Measurements from ENCODE around the gene TMEM220. TPM values are rescaled to one million over a fixed set of nuclear protein-coding genes. Genes with fewer than 3 reads are reported as not detected.
"Not testable (repeated sequence)": the region's sequence is repeated elsewhere in the genome, so short reads cannot be mapped to it uniquely, and the experiment has no call there.

The TMEM220 gene
- total and polyA plus RNA-seq, 9 of the 15 experiments (the other 6 are each of a cell fraction or from before 2014, with no cell fraction given), result not detected

GRCh38 chr17:10731408-10731879, 1.6 kb upstream of the TMEM220 start (continued):
- TF ChIP-seq ZNF318 (IDR thresholded peaks at IDR 0.05; ENCODE audit: borderline replicate concordance in 1 of 2, low read depth in 1 of 2) (no peak), ZFPM2 (CRISPR knock-in tag; IDR thresholded peaks at IDR 0.05) (no peak), POLR2G (IDR thresholded peaks at IDR 0.05; ENCODE audit: low read depth, low read length) (no peak), NR4A1 (CRISPR knock-in tag; IDR thresholded peaks at IDR 0.05) (no peak), NR4A1 (tag; IDR thresholded peaks at IDR 0.05) (no peak), BRCA1 (IDR thresholded peaks at IDR 0.05) (no peak), BRCA1 (CRISPR knock-in tag; IDR thresholded peaks at IDR 0.05) (no peak)
- TF ChIP-seq, protein P1, sequence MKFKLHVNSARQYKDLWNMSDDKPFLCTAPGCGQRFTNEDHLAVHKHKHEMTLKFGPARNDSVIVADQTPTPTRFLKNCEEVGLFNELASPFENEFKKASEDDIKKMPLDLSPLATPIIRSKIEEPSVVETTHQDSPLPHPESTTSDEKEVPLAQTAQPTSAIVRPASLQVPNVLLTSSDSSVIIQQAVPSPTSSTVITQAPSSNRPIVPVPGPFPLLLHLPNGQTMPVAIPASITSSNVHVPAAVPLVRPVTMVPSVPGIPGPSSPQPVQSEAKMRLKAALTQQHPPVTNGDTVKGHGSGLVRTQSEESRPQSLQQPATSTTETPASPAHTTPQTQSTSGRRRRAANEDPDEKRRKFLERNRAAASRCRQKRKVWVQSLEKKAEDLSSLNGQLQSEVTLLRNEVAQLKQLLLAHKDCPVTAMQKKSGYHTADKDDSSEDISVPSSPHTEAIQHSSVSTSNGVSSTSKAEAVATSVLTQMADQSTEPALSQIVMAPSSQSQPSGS (CRISPR knock-in tag; IDR thresholded peaks at IDR 0.05), result no peak

DNA sequence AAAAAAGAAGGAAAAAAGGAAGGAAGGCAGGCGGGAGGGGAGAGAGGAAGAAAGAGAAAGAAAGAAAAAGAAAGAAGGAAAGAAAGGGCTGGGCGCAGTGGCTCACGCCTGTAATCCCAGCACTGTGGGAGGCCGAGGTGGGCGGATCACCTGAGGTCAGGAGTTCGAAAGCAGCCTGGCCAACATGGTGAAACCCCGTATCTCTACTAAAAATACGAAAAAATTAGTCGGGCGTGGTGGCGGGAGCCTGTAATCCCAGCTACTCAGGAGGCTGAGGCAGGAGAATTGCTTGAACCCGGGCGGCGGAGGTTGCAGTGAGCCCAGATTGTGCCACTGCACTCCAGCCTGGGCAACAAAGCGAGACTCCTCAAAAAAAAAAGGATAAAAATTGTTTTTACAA, 424 bp upstream of the TMEM220 start:
- not testable (repeated sequence) for H3K4me3 ChIP-seq

More for the DNA sequence above, 424 bp upstream of the TMEM220 start:
- CTCF ChIA-PET (ENCODE audit: low intra/inter-chr PET ratio); H3K27ac ChIP-seq (ENCODE audit: extremely low read depth, low read depth, low read length); H3K27me3 ChIP-seq (ENCODE audit: control insufficient read depth in 2 of 2, insufficient read depth in 2 of 2, low read length in 2 of 2); H3K9me1 ChIP-seq (ENCODE audit: control insufficient read depth, insufficient read depth, low read length); DNase-seq (ENCODE audit: extremely low read depth in 1 of 4, low spot score in 3 of 4); H4K20me1 ChIP-seq (replicated peaks; ENCODE audit: control insufficient read depth, insufficient read depth, low read length); ATAC-seq; H3K79me2 ChIP-seq (ENCODE audit: control insufficient read depth, insufficient read depth, low read length); H2AFZ ChIP-seq (ENCODE audit: low read depth, low read length); H3K36me3 ChIP-seq (ENCODE audit: control insufficient read depth, insufficient read depth, low read length); H3K9ac ChIP-seq (ENCODE audit: insufficient read depth in 1 of 2, low read depth in 2 of 2, low read length in 2 of 2); H3K4me1 ChIP-seq (replicated peaks in 1 of 2; ENCODE audit: control insufficient read depth in 2 of 2, insufficient read depth in 2 of 2, low read length in 2 of 2); in situ Hi-C loops (cut with MboI); FAIRE-seq; BruUV-seq (replicated peaks); H3K4me2 ChIP-seq (ENCODE audit: insufficient read depth, low read length); intact Hi-C loops (cut with micrococcal nuclease); H3K9me3 ChIP-seq (replicated peaks; ENCODE audit: control insufficient read depth, insufficient read depth, low read depth, low read length); POLR2A ChIA-PET: not testable (repeated sequence)
- 5% methylated on average over 10 of the region's 15 CpGs for WGBS (ENCODE audit: insufficient coverage, low coverage, missing lambda C conversion rate)

Measured in K562 (cell line).